A549 (cell line): Measurements from ENCODE around the gene FAM13A. TPM values are rescaled to one million over a fixed set of nuclear protein-coding genes. Genes with fewer than 3 reads are reported as not detected.

ENCODE experiments used
- ATAC-seq, 2 experiments: fragments of 200-7000 bp in 1 of 2; fragments of >200 bp in 1 of 2; cut with Nextera tagmentation in 1 of 2; cut with Tn5 transposase in 1 of 2; 3 replicates each; pipeline versions ENCODE4 v1.8.0 to v1.9.1; 2018 to 2020; ENCODE audit warnings: mild to moderate bottlenecking in 1 of 2, moderate library complexity in 1 of 2
- CTCF ChIA-PET: fragments of 300-600 bp; sonication (Branson Sonifier 250); formaldehyde crosslinking; extraction: SDS; loops from one replicate; lab custom pipeline; 2021; ENCODE audit warnings: antibody characterized with exemption, inconsistent platforms; lab: Yijun Ruan, JAX
- POLR2A ChIA-PET: fragments of 350-600 bp; formaldehyde crosslinking; extraction: SDS; loops from one replicate; lab custom pipeline; 2021; ENCODE audit warnings: antibody characterized with exemption, inconsistent platforms; lab: Yijun Ruan, JAX
- DNase-seq, 2 experiments: peaks; one replicate each; pipeline versions ENCODE4 v3.0.0 to v3.0.0-alpha.2; 2011 to 2016; ENCODE audit warnings: low read depth in 1 of 2, low spot score in 1 of 2
- FAIRE-seq: peaks from 2 replicates; lab custom pipeline; 2011; peaks lifted over from hg19 to GRCh38; lab: Jason Lieb, UNC
- H3K27ac ChIP-seq, 2 experiments: fragments of >200 bp; sonication (Bioruptor Twin); formaldehyde crosslinking; 3 replicates each; pipeline ENCODE4 v1.5.1; 2016 to 2017
- H3K4me1 ChIP-seq: fragments of >200 bp; sonication (Bioruptor Twin); formaldehyde crosslinking; 3 replicates; pipeline ENCODE4 v1.6.1; 2016
- H3K4me2 ChIP-seq: fragments of >200 bp; sonication (Bioruptor Twin); formaldehyde crosslinking; 3 replicates; pipeline ENCODE4 v1.6.1; 2016
- H3K4me3 ChIP-seq: fragments of >200 bp; sonication (Bioruptor Twin); formaldehyde crosslinking; 3 replicates; pipeline ENCODE4 v1.5.1; 2016
- H3K9me3 ChIP-seq: fragments of >200 bp; sonication (Bioruptor Twin); formaldehyde crosslinking; 3 replicates; pipeline ENCODE4 v1.6.1; 2016
- BHLHE40 ChIP-seq: IDR thresholded peaks from 2 replicates; pipeline ENCODE4 v1.6.1; 2012; ENCODE audit warnings: low read depth, low read length, inconsistent platforms
- CBX2 ChIP-seq: fragments of 200-600 bp; sonication (generic); IDR thresholded peaks from 2 replicates; pipeline ENCODE4 v1.6.1; 2016; ENCODE audit warnings: low read depth, mild to moderate bottlenecking, borderline replicate concordance
- CBX8 ChIP-seq: fragments of 200-600 bp; sonication (generic); IDR thresholded peaks from 2 replicates; pipeline ENCODE4 v1.6.1; 2016
- E2F6 ChIP-seq: IDR thresholded peaks from 2 replicates; pipeline ENCODE4 v1.6.1; 2012; ENCODE audit warnings: low read depth, borderline replicate concordance
- FOSB ChIP-seq: fragments of 250-450 bp; sonication (Bioruptor Pico); IDR thresholded peaks from 2 replicates; pipeline ENCODE4 v1.5.0; 2020; ENCODE audit warnings: mild to moderate bottlenecking, moderate library complexity
- FOSL2 ChIP-seq, 2 experiments: fragments of 450-650 bp in 1 of 2; fragments of >200 bp in 1 of 2; sonication (Bioruptor Twin) in 1 of 2; formaldehyde crosslinking; IDR thresholded peaks; 2 replicates each; pipeline versions ENCODE4 v1.5.0 to v1.6.1; 2016 to 2020; ENCODE audit warnings: mild to moderate bottlenecking in 1 of 2, moderate library complexity in 1 of 2
- FOXS1 ChIP-seq: fragments of 250-450 bp; sonication (Bioruptor Pico); IDR thresholded peaks from 2 replicates; pipeline ENCODE4 v1.5.0; 2020; ENCODE audit warnings: mild to moderate bottlenecking, moderate library complexity
- HDAC2 ChIP-seq: fragments of 200-600 bp; sonication (generic); IDR thresholded peaks from 2 replicates; pipeline ENCODE4 v1.6.1; 2016
- HOXA7 ChIP-seq: fragments of 250-450 bp; sonication (Bioruptor Pico); IDR thresholded peaks from 2 replicates; pipeline ENCODE4 v1.5.0; 2020; ENCODE audit warnings: mild to moderate bottlenecking, moderate library complexity
- KDM1A ChIP-seq: fragments of 200-600 bp; sonication (generic); IDR thresholded peaks from 2 replicates; pipeline ENCODE4 v1.6.1; 2016; ENCODE audit warnings: low read depth, mild to moderate bottlenecking
- KDM5A ChIP-seq: fragments of 200-600 bp; sonication (generic); IDR thresholded peaks from 2 replicates; pipeline ENCODE4 v1.6.1; 2016; ENCODE audit warnings: antibody characterized with exemption, mild to moderate bottlenecking
- MAZ ChIP-seq: fragments of 150-350 bp; IDR thresholded peaks from 2 replicates; pipeline ENCODE4 v1.6.1; 2014; ENCODE audit warnings: antibody characterized with exemption, low read depth, low read length, borderline replicate concordance
- MYC ChIP-seq: IDR thresholded peaks from 2 replicates; pipeline ENCODE4 v1.6.1; 2012; ENCODE audit warnings: mild to moderate bottlenecking, inconsistent platforms, low read length, improper control_type of control experiment, borderline replicate concordance
- NFE2L2 ChIP-seq: fragments of 150-350 bp; conservative IDR thresholded peaks from 2 replicates; pipeline ENCODE4 v1.6.1; 2014; ENCODE audit warnings: low read length
- NPAS2 ChIP-seq: fragments of 250-450 bp; sonication (Bioruptor Pico); IDR thresholded peaks from 2 replicates; pipeline ENCODE4 v1.8.0; 2022; ENCODE audit warnings: mild to moderate bottlenecking, moderate library complexity, borderline replicate concordance
- NR3C1 ChIP-seq: fragments of >200 bp; sonication (Bioruptor Twin); formaldehyde crosslinking; IDR thresholded peaks from 3 replicates; pipeline ENCODE4 v1.6.1; 2017
- REST ChIP-seq: fragments of 200-600 bp; sonication (generic); IDR thresholded peaks from 2 replicates; pipeline ENCODE4 v1.6.1; 2016; ENCODE audit warnings: antibody characterized with exemption, mild to moderate bottlenecking, moderate library complexity
- RNF2 ChIP-seq: fragments of 200-600 bp; sonication (generic); IDR thresholded peaks from 2 replicates; pipeline ENCODE4 v1.6.1; 2016; ENCODE audit warnings: low read depth, mild to moderate bottlenecking, antibody characterized with exemption, moderate library complexity, borderline replicate concordance
- TFCP2L1 ChIP-seq: fragments of 250-450 bp; sonication (Bioruptor Pico); IDR thresholded peaks from 2 replicates; pipeline ENCODE4 v1.5.0; 2021; ENCODE audit warnings: mild to moderate bottlenecking
- ZNF302 ChIP-seq: fragments of 250-450 bp; sonication (Bioruptor Pico); IDR thresholded peaks from 2 replicates; pipeline ENCODE4 v1.9.0; 2021; ENCODE audit warnings: inconsistent platforms, mild to moderate bottlenecking, moderate library complexity
- ZSCAN20 ChIP-seq: fragments of 250-450 bp; sonication (Bioruptor Pico); IDR thresholded peaks from 2 replicates; pipeline ENCODE4 v1.8.0; 2022; ENCODE audit warnings: mild to moderate bottlenecking, moderate library complexity
- WGBS: methylation state at CpG from one replicate; pipeline ENCODE4 v1.1.6; 2017; ENCODE audit errors: missing lambda C conversion rate; 5-methylcytosine and 5-hydroxymethylcytosine counted together
- polyA plus RNA-seq, 4 experiments: library from polyadenylated mRNA; depleted of rRNA in 3 of 4; stranded (reverse); fragments of >200 nt; fragmentation: RNase III in 1 of 4; extraction: RNeasy Plus Mini Kit Qiagen cat#74134 plus additional on column Dnase treatment in 1 of 4; gene quantifications; 2 replicates in 3 of 4; 3 replicates in 1 of 4; pipeline ENCODE4 v1.2.3, GENCODE V29; 2011 to 2017
- TF ChIP-seq, protein P1 (sequence below): fragments of 250-450 bp; sonication (Bioruptor Pico); IDR thresholded peaks from 2 replicates; pipeline ENCODE4 v1.5.0; 2021; ENCODE audit warnings: mild to moderate bottlenecking, moderate library complexity, borderline replicate concordance
- TF ChIP-seq, protein P2 (sequence below): fragments of 250-450 bp; sonication (Bioruptor Pico); IDR thresholded peaks from 2 replicates; pipeline ENCODE4 v1.5.0; 2020; ENCODE audit warnings: low read depth, mild to moderate bottlenecking, moderate library complexity

FAM13A gene
- polyA plus RNA-seq, 2 of the 4 experiments (the other 2 are of a cell fraction): 6.5 to 22.0 TPM

GRCh38 chr4:88830598-88830997, 226.4 kb downstream of the FAM13A start:
- ATAC-seq (no peak), FAIRE-seq (no peak), DNase-seq (no peak)
- CTCF ChIA-PET: interaction anchor here (2.0 kb wide), 1 partner anchor 12 kb away, joined by 8 read pairs; no protein-coding TSS in a partner anchor
- no peaks in the 10 kb centered on the region for H3K4me1 ChIP-seq
- H3K4me2 ChIP-seq: no peak overlapping the region
- TF ChIP-seq HDAC2: no peak
- TF ChIP-seq MYC: no peak
- TF ChIP-seq RNF2: no peak
- no peak for TF ChIP-seq FOSB (CRISPR knock-in tag)
- no peak for TF ChIP-seq TFCP2L1
- TF ChIP-seq, protein P1, sequence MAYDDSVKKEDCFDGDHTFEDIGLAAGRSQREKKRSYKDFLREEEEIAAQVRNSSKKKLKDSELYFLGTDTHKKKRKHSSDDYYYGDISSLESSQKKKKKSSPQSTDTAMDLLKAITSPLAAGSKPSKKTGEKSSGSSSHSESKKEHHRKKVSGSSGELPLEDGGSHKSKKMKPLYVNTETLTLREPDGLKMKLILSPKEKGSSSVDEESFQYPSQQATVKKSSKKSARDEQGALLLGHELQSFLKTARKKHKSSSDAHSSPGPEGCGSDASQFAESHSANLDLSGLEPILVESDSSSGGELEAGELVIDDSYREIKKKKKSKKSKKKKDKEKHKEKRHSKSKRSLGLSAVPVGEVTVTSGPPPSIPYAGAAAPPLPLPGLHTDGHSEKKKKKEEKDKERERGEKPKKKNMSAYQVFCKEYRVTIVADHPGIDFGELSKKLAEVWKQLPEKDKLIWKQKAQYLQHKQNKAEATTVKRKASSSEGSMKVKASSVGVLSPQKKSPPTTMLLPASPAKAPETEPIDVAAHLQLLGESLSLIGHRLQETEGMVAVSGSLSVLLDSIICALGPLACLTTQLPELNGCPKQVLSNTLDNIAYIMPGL: no peak
- no peak for TF ChIP-seq ZNF302 (CRISPR knock-in tag)
- TF ChIP-seq FOSL2 (IDR thresholded peaks at IDR 0.05): no peak
- no peak for TF ChIP-seq FOSL2 (CRISPR knock-in tag; IDR thresholded peaks at IDR 0.05)
- TF ChIP-seq NPAS2 (CRISPR knock-in tag): no peak
- TF ChIP-seq HOXA7 (CRISPR knock-in tag): no peak
- no peak for TF ChIP-seq CBX2
- TF ChIP-seq E2F6: no peak
- no peak for TF ChIP-seq NFE2L2
- TF ChIP-seq NR3C1: no peak
- TF ChIP-seq, protein P2, sequence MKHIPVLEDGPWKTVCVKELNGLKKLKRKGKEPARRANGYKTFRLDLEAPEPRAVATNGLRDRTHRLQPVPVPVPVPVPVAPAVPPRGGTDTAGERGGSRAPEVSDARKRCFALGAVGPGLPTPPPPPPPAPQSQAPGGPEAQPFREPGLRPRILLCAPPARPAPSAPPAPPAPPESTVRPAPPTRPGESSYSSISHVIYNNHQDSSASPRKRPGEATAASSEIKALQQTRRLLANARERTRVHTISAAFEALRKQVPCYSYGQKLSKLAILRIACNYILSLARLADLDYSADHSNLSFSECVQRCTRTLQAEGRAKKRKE (CRISPR knock-in tag): no peak
- no peaks in the 10 kb centered on the region for H3K9me3 ChIP-seq
- POLR2A ChIA-PET: no interaction called here
- H3K4me3 ChIP-seq: no peak overlapping the region
- WGBS: 58% methylated on average over 2 of the region's 2 CpGs
- no peak overlapping the region for H3K27ac ChIP-seq

DNA sequence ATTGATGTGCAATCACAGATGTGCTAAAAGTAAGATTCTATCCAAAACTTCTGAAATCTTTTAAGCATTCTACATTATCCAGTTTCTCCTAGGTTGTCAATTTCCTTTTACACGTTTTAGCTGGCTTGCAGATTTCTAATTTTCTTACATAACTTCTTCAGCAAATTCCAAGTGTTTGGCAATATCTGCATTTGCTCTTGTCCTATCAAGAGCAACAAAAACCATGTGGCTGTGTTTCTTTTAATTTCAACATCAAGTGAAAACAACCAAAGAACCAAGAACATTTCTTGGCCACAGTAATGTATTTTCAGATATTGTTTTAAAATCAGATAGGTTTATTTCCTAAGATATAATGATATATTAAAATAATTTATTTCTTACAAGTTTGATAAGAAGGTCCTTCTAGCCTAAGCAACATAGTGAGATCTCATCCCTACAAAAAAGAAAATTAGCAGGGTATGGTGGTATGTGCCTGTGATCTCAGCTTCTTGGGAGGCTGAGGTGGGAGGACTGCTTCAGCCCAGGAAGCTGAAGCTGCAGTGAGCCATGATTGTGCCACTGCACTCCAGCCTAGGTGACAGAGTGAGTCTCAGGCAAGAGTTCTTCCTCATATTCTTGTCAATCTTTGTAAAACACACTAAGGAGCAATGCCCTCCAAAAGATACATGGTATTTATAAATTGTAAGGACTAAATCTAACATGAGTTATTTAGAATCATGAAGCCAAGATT, 228.0 kb downstream of the FAM13A start:
- ChIA-PET CTCF (interaction anchor here (2.0 kb wide), 1 partner anchor 10 kb away, joined by 8 read pairs; no protein-coding TSS in a partner anchor), POLR2A (no interaction called here)
- 54% methylated on average over 1 of the region's 1 CpG for WGBS
- Histone ChIP-seq H3K9me3 (no peaks in the 10 kb centered on the region), H3K4me2 (no peak overlapping the region), H3K4me1 (peaks cover 3% of the 10 kb centered on the region; the same call in 2 of the 3 replicates), H3K27ac (no peak overlapping the region), H3K4me3 (no peak overlapping the region)
- FAIRE-seq: no peak
- TF ChIP-seq CBX8: no peak
- TF ChIP-seq KDM5A: no peak
- TF ChIP-seq MAZ: no peak
- TF ChIP-seq NR3C1: no peak
- TF ChIP-seq FOXS1 (CRISPR knock-in tag): no peak
- no peak for TF ChIP-seq NFE2L2
- TF ChIP-seq ZSCAN20 (CRISPR knock-in tag): no peak
- no peak for TF ChIP-seq KDM1A
- no peak for TF ChIP-seq BHLHE40
- TF ChIP-seq REST: no peak
- no peak for DNase-seq
- no peak for ATAC-seq
